ENCODE data around the gene TMPRSS3. TPM values are rescaled to one million over a fixed set of nuclear protein-coding genes. Genes with fewer than 3 reads are reported as not detected.

Gene TMPRSS3
- total RNA-seq, 5 donors from 2014 or later (not counting 1 experiment from before 2014, with no cell fraction given), result 1.2 to 2.4 (median 1.7) TPM

GRCh38 chr21:42397746-42398394 is 2.0 kb upstream of the TMPRSS3 start:
- Mint-ChIP-seq H3K9me3 (peaks cover 0 to 9% (median 6%) of the 10 kb centered on the region in 3 donors), H3K4me3 (peak overlapping the region in 1 of 3 donors; percentile 40), H3K36me3 (no peaks in the 10 kb centered on the region), H3K27me3 (no peaks in the 10 kb centered on the region), H3K4me1 (peaks cover 57 to 68% (median 64%) of the 10 kb centered on the region in 3 donors), H3K27ac (peak overlapping the region; percentile 84 to 90)
- ChIA-PET CTCF (no interaction called here), POLR2A (no interaction called here)
- Histone ChIP-seq H3K36me3 (ENCODE audit: control insufficient read depth in 2 of 2, extremely low read depth in 1 of 2, insufficient read depth in 1 of 2, low read length in 1 of 2) (no peaks in the 10 kb centered on the region), H3K27ac (ENCODE audit: low read length) (no peak overlapping the region), H3K4me1 (ENCODE audit: control insufficient read depth in 1 of 2, extremely low read depth in 1 of 2, insufficient read depth in 2 of 2, low read length in 2 of 2) (peaks cover 28 to 53% of the 10 kb centered on the region in 2 experiments), H3K4me3 (ENCODE audit: control insufficient read depth in 1 of 2, extremely low read depth in 1 of 2, low read length in 1 of 2) (no peak overlapping the region), H3K9me3 (no peaks in the 10 kb centered on the region), H3K27me3 (replicated peaks in 1 of 2; ENCODE audit: control insufficient read depth in 2 of 2, extremely low read depth in 1 of 2, insufficient read depth in 2 of 2, low read length in 1 of 2) (no peaks in the 10 kb centered on the region)
- WGBS (ENCODE audit: insufficient coverage), result 90% methylated on average over 8 of the region's 14 CpGs
- DNase-seq (peak in 2 of 35 experiments; percentile 21 to 35), ATAC-seq (replicated peaks in 1 of 4) (peak in 3 of 4 experiments; percentile 15 to 65 (median 21))

- Mint-ChIP-seq H3K27ac (peak overlapping the region; percentile 84 to 90), H3K4me3 (peak overlapping the region in 1 of 3 donors; percentile 23), H3K4me1 (peaks cover 59 to 69% (median 64%) of the 10 kb centered on the region in 3 donors), H3K9me3 (peaks cover 0 to 8% (median 6%) of the 10 kb centered on the region in 3 donors), H3K27me3 (no peaks in the 10 kb centered on the region), H3K36me3 (no peaks in the 10 kb centered on the region)
- WGBS (ENCODE audit: insufficient coverage), result 98% methylated on average over 12 of the region's 19 CpGs
- no peak for DNase-seq
- POLR2A ChIA-PET, result no interaction called here
- H3K9me3 ChIP-seq, result no peaks in the 10 kb centered on the region
- ATAC-seq (replicated peaks in 1 of 4), result no peak
- H3K36me3 ChIP-seq (ENCODE audit: control insufficient read depth in 2 of 2, extremely low read depth in 1 of 2, insufficient read depth in 1 of 2, low read length in 1 of 2), result no peaks in the 10 kb centered on the region
- H3K4me1 ChIP-seq (ENCODE audit: control insufficient read depth in 1 of 2, extremely low read depth in 1 of 2, insufficient read depth in 2 of 2, low read length in 2 of 2), result peaks cover 33 to 53% of the 10 kb centered on the region in 2 experiments
- H3K27ac ChIP-seq (ENCODE audit: low read length), result no peak overlapping the region
- H3K4me3 ChIP-seq (ENCODE audit: control insufficient read depth in 1 of 2, extremely low read depth in 1 of 2, low read length in 1 of 2), result no peak overlapping the region
- H3K27me3 ChIP-seq (replicated peaks in 1 of 2; ENCODE audit: control insufficient read depth in 2 of 2, extremely low read depth in 1 of 2, insufficient read depth in 2 of 2, low read length in 1 of 2), result no peaks in the 10 kb centered on the region
- CTCF ChIA-PET, result no interaction called here
Measured at GRCh38 chr21:42396799-42397745, 1.2 kb upstream of the TMPRSS3 start.

DNA sequence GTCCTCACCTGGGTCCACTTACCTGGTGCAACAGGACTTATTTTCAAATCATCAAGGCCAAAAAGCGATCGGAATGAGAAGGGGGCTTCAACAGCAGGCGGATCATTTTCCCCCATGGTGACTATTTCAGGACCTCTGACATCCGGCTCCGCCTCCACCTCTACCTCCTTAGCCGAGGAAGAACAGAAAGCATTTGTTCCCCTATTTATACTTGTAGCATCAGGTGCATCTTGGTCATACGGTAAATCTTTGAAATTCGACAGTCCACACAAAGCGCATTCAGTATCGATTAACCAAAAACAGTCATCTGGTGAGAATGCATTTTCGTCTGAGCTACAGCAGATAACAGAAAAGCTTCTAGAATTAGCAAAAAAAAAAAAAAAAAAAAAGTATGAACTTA is 550 bp downstream of the TMPRSS3 start:
- Mint-ChIP-seq H3K4me3 (no peak overlapping the region), H3K36me3 (no peaks in the 10 kb centered on the region), H3K27me3 (no peaks in the 10 kb centered on the region), H3K4me1 (peaks cover 55 to 70% (median 68%) of the 10 kb centered on the region in 3 donors), H3K9me3 (no peaks in the 10 kb centered on the region), H3K27ac (peak overlapping the region in 1 of 2 donors; percentile 52)
- Histone ChIP-seq H3K9me3 (no peaks in the 10 kb centered on the region), H3K36me3 (ENCODE audit: control insufficient read depth in 2 of 2, extremely low read depth in 1 of 2, insufficient read depth in 1 of 2, low read length in 1 of 2) (no peaks in the 10 kb centered on the region), H3K27me3 (replicated peaks in 1 of 2; ENCODE audit: control insufficient read depth in 2 of 2, extremely low read depth in 1 of 2, insufficient read depth in 2 of 2, low read length in 1 of 2) (no peaks in the 10 kb centered on the region), H3K4me1 (ENCODE audit: control insufficient read depth in 1 of 2, extremely low read depth in 1 of 2, insufficient read depth in 2 of 2, low read length in 2 of 2) (peaks cover 44% of the 10 kb centered on the region in 2 experiments), H3K27ac (ENCODE audit: low read length) (no peak overlapping the region), H3K4me3 (ENCODE audit: control insufficient read depth in 1 of 2, extremely low read depth in 1 of 2, low read length in 1 of 2) (no peak overlapping the region)
- ChIA-PET POLR2A (interaction anchor here (0.6 kb wide), 2 partner anchors 32 to 156 kb away, joined by 4 to 6 read pairs; no protein-coding TSS in a partner anchor), CTCF (interaction anchor here in 1 of 2 donors (0.6 kb wide), 2 partner anchors 13 to 43 kb away, joined by 7 to 15 read pairs; no protein-coding TSS in a partner anchor)
- no peak for ATAC-seq (replicated peaks in 1 of 4)
- WGBS (ENCODE audit: insufficient coverage), result 93% methylated on average over 7 of the region's 11 CpGs
- DNase-seq, result no peak

- no peaks in the 10 kb centered on the region for H3K9me3 Mint-ChIP-seq
- Histone ChIP-seq H3K4me3 (ENCODE audit: control insufficient read depth in 1 of 2, extremely low read depth in 1 of 2, low read length in 1 of 2) (no peak overlapping the region), H3K27me3 (replicated peaks in 1 of 2; ENCODE audit: control insufficient read depth in 2 of 2, extremely low read depth in 1 of 2, insufficient read depth in 2 of 2, low read length in 1 of 2) (no peaks in the 10 kb centered on the region), H3K27ac (ENCODE audit: low read length) (peak overlapping the region; percentile 6), H3K9me3 (no peaks in the 10 kb centered on the region), H3K4me1 (ENCODE audit: control insufficient read depth in 1 of 2, extremely low read depth in 1 of 2, insufficient read depth in 2 of 2, low read length in 2 of 2) (peaks cover 49 to 51% of the 10 kb centered on the region in 2 experiments), H3K36me3 (ENCODE audit: control insufficient read depth in 2 of 2, extremely low read depth in 1 of 2, insufficient read depth in 1 of 2, low read length in 1 of 2) (no peaks in the 10 kb centered on the region)
- peaks cover 59 to 77% (median 74%) of the 10 kb centered on the region in 3 donors for H3K4me1 Mint-ChIP-seq
- DNase-seq (no peak), ATAC-seq (replicated peaks in 1 of 4) (peak in 2 of 4 experiments; percentile 9 to 17)
- WGBS (ENCODE audit: insufficient coverage), result 20% methylated on average over 1 of the region's 8 CpGs
- H3K36me3 Mint-ChIP-seq, result no peaks in the 10 kb centered on the region
- ChIA-PET POLR2A (interaction anchor here in 1 of 2 donors (0.6 to 2.7 kb wide), 2 partner anchors 11 to 157 kb away, joined by 3 to 12 read pairs; partner anchors contain the start of gene UBASH3A), CTCF (interaction anchor here (0.6 to 1.9 kb wide), 3 partner anchors 10 to 460 kb away, joined by 3 to 8 read pairs (median 3); partner anchors contain the start of gene UBASH3A (in 1 of the 2))
- no peaks in the 10 kb centered on the region for H3K27me3 Mint-ChIP-seq
- H3K4me3 Mint-ChIP-seq, result peak overlapping the region; percentile 21 to 67 (median 37)
- peak overlapping the region; percentile 60 to 62 for H3K27ac Mint-ChIP-seq
Measured at GRCh38 chr21:42393443-42393950, 2.4 kb downstream of the TMPRSS3 start.

- Histone ChIP-seq H3K4me3 (ENCODE audit: control insufficient read depth in 1 of 2, extremely low read depth in 1 of 2, low read length in 1 of 2) (peak overlapping the region; percentile 3 to 19), H3K27me3 (replicated peaks in 1 of 2; ENCODE audit: control insufficient read depth in 2 of 2, extremely low read depth in 1 of 2, insufficient read depth in 2 of 2, low read length in 1 of 2) (no peaks in the 10 kb centered on the region), H3K27ac (ENCODE audit: low read length) (peak overlapping the region; percentile 6), H3K36me3 (ENCODE audit: control insufficient read depth in 2 of 2, extremely low read depth in 1 of 2, insufficient read depth in 1 of 2, low read length in 1 of 2) (no peaks in the 10 kb centered on the region), H3K4me1 (ENCODE audit: control insufficient read depth in 1 of 2, extremely low read depth in 1 of 2, insufficient read depth in 2 of 2, low read length in 2 of 2) (peaks cover 43 to 45% of the 10 kb centered on the region in 2 experiments), H3K9me3 (no peaks in the 10 kb centered on the region)
- H3K36me3 Mint-ChIP-seq, result no peaks in the 10 kb centered on the region
- 53% methylated on average over 9 of the region's 17 CpGs for WGBS (ENCODE audit: insufficient coverage)
- no peaks in the 10 kb centered on the region for H3K9me3 Mint-ChIP-seq
- POLR2A ChIA-PET, result interaction anchor here in 1 of 2 donors (0.6 to 2.7 kb wide), 2 partner anchors 11 to 156 kb away, joined by 3 to 12 read pairs; partner anchors contain the start of gene UBASH3A
- DNase-seq (peak in 8 of 35 experiments; percentile 20 to 67 (median 37)), ATAC-seq (replicated peaks in 1 of 4) (peak; percentile 91 to 98 (median 94))
- peak overlapping the region; percentile 62 to 68 for H3K27ac Mint-ChIP-seq
- H3K4me3 Mint-ChIP-seq, result peak overlapping the region; percentile 21 to 67 (median 37)
- no peaks in the 10 kb centered on the region for H3K27me3 Mint-ChIP-seq
- CTCF ChIA-PET, result interaction anchor here (0.6 to 1.9 kb wide), 4 partner anchors 11 to 461 kb away, joined by 3 to 8 read pairs (median 3); partner anchors contain the start of gene UBASH3A (in 1 of the 2)
- H3K4me1 Mint-ChIP-seq, result peaks cover 53 to 77% (median 74%) of the 10 kb centered on the region in 3 donors
Measured at GRCh38 chr21:42392731-42393442, 3.0 kb downstream of the TMPRSS3 start.
